Activated naive CD8-positive, alpha-beta T cell treated with anti-CD3 and anti-CD28 coated beads, Interleukin-2, amount 10 ng/mL, durations not matched to agents 7 days and 5 days (primary cell): Measurements from ENCODE around the gene ORC4. TPM values are rescaled to one million over a fixed set of nuclear protein-coding genes. Genes with fewer than 3 reads are reported as not detected.

ENCODE experiments used
- ATAC-seq: fragments of 150-1000 bp; cut with Tn5 transposase; one replicate; pipeline ENCODE4 v1.10.0; 2021; ENCODE audit warnings: low read depth, moderate library complexity
- POLR2A ChIA-PET: fragments of 350-600 bp; sonication (Branson Sonifier 250); formaldehyde crosslinking; loops from one replicate; lab custom pipeline; 2021; ENCODE audit warnings: antibody characterized with exemption; lab: Charles Lee
- DNase-seq: peaks from one replicate; pipeline ENCODE4 v3.0.0; 2021
- H3K27ac Mint-ChIP-seq: one replicate; pipeline ENCODE4 v1.8.0; 2022; ENCODE audit warnings: mild to moderate bottlenecking, mixed read lengths
- H3K27me3 Mint-ChIP-seq: one replicate; pipeline ENCODE4 v1.8.0; 2022; ENCODE audit warnings: mild to moderate bottlenecking, moderate library complexity, mixed read lengths
- H3K36me3 Mint-ChIP-seq: one replicate; pipeline ENCODE4 v1.8.0; 2021; ENCODE audit warnings: mild to moderate bottlenecking, mixed read lengths
- H3K4me1 Mint-ChIP-seq: one replicate; pipeline ENCODE4 v1.8.0; 2021; ENCODE audit warnings: mixed read lengths
- H3K4me3 Mint-ChIP-seq: one replicate; pipeline ENCODE4 v1.8.0; 2022; ENCODE audit warnings: mild to moderate bottlenecking, moderate library complexity, mixed read lengths
- H3K9me3 Mint-ChIP-seq: one replicate; pipeline ENCODE4 v1.8.0; 2021; ENCODE audit warnings: mixed read lengths
- total RNA-seq, 2 experiments: library from RNA; stranded (reverse); gene quantifications; one replicate each; pipeline ENCODE4 v1.2.3, GENCODE V29; 2021

ORC4 gene
- total RNA-seq: 10 to 100 TPM; 40.0 to 42.3 TPM

GRCh38 chr2:148020111-148021058 is at the start of gene ORC4:
TSS of gene ORC4 (minus strand) at chr2:148020737. CDS start at chr2:147975958, 44,779 bp downstream.
- H3K36me3 Mint-ChIP-seq: peaks cover 9% of the 10 kb centered on the region
- no peaks in the 10 kb centered on the region for H3K27me3 Mint-ChIP-seq
- H3K27ac Mint-ChIP-seq: peak within 1 kb of the TSS; percentile 98
- POLR2A ChIA-PET: interaction anchor here (0.6 to 1.7 kb wide), 7 partner anchors 10 to 623 kb away, joined by 3 to 9 read pairs (median 4); no protein-coding TSS in a partner anchor
- H3K9me3 Mint-ChIP-seq: no peaks in the 10 kb centered on the region
- H3K4me1 Mint-ChIP-seq: peaks cover 32% of the 10 kb centered on the region
- peak within 1 kb of the TSS; percentile 99 for H3K4me3 Mint-ChIP-seq
- peak; percentile 84 for DNase-seq
- peak; percentile 88 for ATAC-seq

- Mint-ChIP-seq H3K4me1 (no peaks in the 10 kb centered on the region), H3K27ac (no peak overlapping the region), H3K36me3 (peaks cover 6% of the 10 kb centered on the region), H3K27me3 (no peaks in the 10 kb centered on the region), H3K4me3 (no peak overlapping the region), H3K9me3 (no peaks in the 10 kb centered on the region)
- POLR2A ChIA-PET: no interaction called here
- ATAC-seq (no peak), DNase-seq (no peak)
Measured at GRCh38 chr2:148067801-148068200, 47.3 kb upstream of the ORC4 start.

GRCh38 chr2:148065936-148066335 is 45.4 kb upstream of the ORC4 start:
- no peak for ATAC-seq
- Mint-ChIP-seq H3K4me1 (no peaks in the 10 kb centered on the region), H3K9me3 (no peaks in the 10 kb centered on the region), H3K36me3 (peaks cover 6% of the 10 kb centered on the region), H3K4me3 (no peak overlapping the region), H3K27ac (no peak overlapping the region), H3K27me3 (no peaks in the 10 kb centered on the region)
- DNase-seq: no peak
- POLR2A ChIA-PET: no interaction called here

GRCh38 chr2:148063633-148064032 is 43.1 kb upstream of the ORC4 start:
- no peaks in the 10 kb centered on the region for H3K27me3 Mint-ChIP-seq
- H3K9me3 Mint-ChIP-seq: no peaks in the 10 kb centered on the region
- ATAC-seq (no peak), DNase-seq (no peak)
- no peak overlapping the region for H3K27ac Mint-ChIP-seq
- POLR2A ChIA-PET: no interaction called here
- H3K4me1 Mint-ChIP-seq: no peaks in the 10 kb centered on the region
- no peak overlapping the region for H3K4me3 Mint-ChIP-seq
- peaks cover 9% of the 10 kb centered on the region for H3K36me3 Mint-ChIP-seq

- no peak overlapping the region for H3K4me3 Mint-ChIP-seq
- no peak for ATAC-seq
- peaks cover 1% of the 10 kb centered on the region for H3K4me1 Mint-ChIP-seq
- H3K27ac Mint-ChIP-seq: no peak overlapping the region
- no peak for DNase-seq
- H3K9me3 Mint-ChIP-seq: peaks cover 2% of the 10 kb centered on the region
- POLR2A ChIA-PET: no interaction called here
- peaks cover 9% of the 10 kb centered on the region for H3K36me3 Mint-ChIP-seq
- no peaks in the 10 kb centered on the region for H3K27me3 Mint-ChIP-seq
Measured at GRCh38 chr2:148058641-148059040, 38.1 kb upstream of the ORC4 start.

- POLR2A ChIA-PET: no interaction called here
- Mint-ChIP-seq H3K9me3 (peaks cover 5% of the 10 kb centered on the region), H3K27ac (no peak overlapping the region), H3K27me3 (no peaks in the 10 kb centered on the region), H3K4me1 (peaks cover 25% of the 10 kb centered on the region), H3K4me3 (no peak overlapping the region), H3K36me3 (peaks cover 17% of the 10 kb centered on the region)
- ATAC-seq: no peak
- DNase-seq: no peak
Measured at GRCh38 chr2:148052687-148053086, 32.1 kb upstream of the ORC4 start.

- peaks cover 16% of the 10 kb centered on the region for H3K36me3 Mint-ChIP-seq
- no peak overlapping the region for H3K27ac Mint-ChIP-seq
- DNase-seq (no peak), ATAC-seq (no peak)
- POLR2A ChIA-PET: no interaction called here
- H3K4me3 Mint-ChIP-seq: no peak overlapping the region
- peaks cover 36% of the 10 kb centered on the region for H3K4me1 Mint-ChIP-seq
- no peaks in the 10 kb centered on the region for H3K27me3 Mint-ChIP-seq
- peaks cover 4% of the 10 kb centered on the region for H3K9me3 Mint-ChIP-seq
Measured at GRCh38 chr2:148049284-148049683, 28.7 kb upstream of the ORC4 start.

GRCh38 chr2:148048475-148049221 is 28.1 kb upstream of the ORC4 start:
- ATAC-seq: peak; percentile 33
- H3K36me3 Mint-ChIP-seq: peaks cover 16% of the 10 kb centered on the region
- H3K4me1 Mint-ChIP-seq: peaks cover 36% of the 10 kb centered on the region
- H3K27ac Mint-ChIP-seq: no peak overlapping the region
- DNase-seq: no peak
- no peaks in the 10 kb centered on the region for H3K27me3 Mint-ChIP-seq
- POLR2A ChIA-PET: no interaction called here
- peaks cover 4% of the 10 kb centered on the region for H3K9me3 Mint-ChIP-seq
- no peak overlapping the region for H3K4me3 Mint-ChIP-seq

- H3K36me3 Mint-ChIP-seq: peaks cover 8% of the 10 kb centered on the region
- no peaks in the 10 kb centered on the region for H3K27me3 Mint-ChIP-seq
- peaks cover 36% of the 10 kb centered on the region for H3K4me1 Mint-ChIP-seq
- H3K27ac Mint-ChIP-seq: peak overlapping the region; percentile 17
- peaks cover 1% of the 10 kb centered on the region for H3K9me3 Mint-ChIP-seq
- DNase-seq: no peak
- peak; percentile 56 for ATAC-seq
- no peak overlapping the region for H3K4me3 Mint-ChIP-seq
- POLR2A ChIA-PET: no interaction called here
Measured at GRCh38 chr2:148046802-148047201, 26.3 kb upstream of the ORC4 start.

- Mint-ChIP-seq H3K4me1 (peaks cover 27% of the 10 kb centered on the region), H3K27me3 (no peaks in the 10 kb centered on the region), H3K36me3 (peaks cover 5% of the 10 kb centered on the region), H3K27ac (no peak overlapping the region), H3K9me3 (no peaks in the 10 kb centered on the region), H3K4me3 (no peak overlapping the region)
- DNase-seq (no peak), ATAC-seq (no peak)
- POLR2A ChIA-PET: no interaction called here
Measured at GRCh38 chr2:148044322-148044721, 23.8 kb upstream of the ORC4 start.

GRCh38 chr2:148042219-148042618 is 21.7 kb upstream of the ORC4 start:
- DNase-seq (no peak), ATAC-seq (no peak)
- peaks cover 10% of the 10 kb centered on the region for H3K4me1 Mint-ChIP-seq
- POLR2A ChIA-PET: no interaction called here
- H3K9me3 Mint-ChIP-seq: no peaks in the 10 kb centered on the region
- H3K4me3 Mint-ChIP-seq: no peak overlapping the region
- peaks cover 3% of the 10 kb centered on the region for H3K36me3 Mint-ChIP-seq
- H3K27me3 Mint-ChIP-seq: no peaks in the 10 kb centered on the region
- H3K27ac Mint-ChIP-seq: no peak overlapping the region

- ATAC-seq (no peak), DNase-seq (no peak)
- H3K27ac Mint-ChIP-seq: no peak overlapping the region
- no peaks in the 10 kb centered on the region for H3K9me3 Mint-ChIP-seq
- POLR2A ChIA-PET: no interaction called here
- H3K4me3 Mint-ChIP-seq: no peak overlapping the region
- H3K36me3 Mint-ChIP-seq: peaks cover 3% of the 10 kb centered on the region
- H3K27me3 Mint-ChIP-seq: no peaks in the 10 kb centered on the region
- no peaks in the 10 kb centered on the region for H3K4me1 Mint-ChIP-seq
Measured at GRCh38 chr2:148039783-148040182, 19.2 kb upstream of the ORC4 start.

- POLR2A ChIA-PET: no interaction called here
- Mint-ChIP-seq H3K36me3 (peaks cover 3% of the 10 kb centered on the region), H3K27ac (no peak overlapping the region), H3K4me1 (peaks cover 2% of the 10 kb centered on the region), H3K4me3 (no peak overlapping the region), H3K27me3 (no peaks in the 10 kb centered on the region), H3K9me3 (no peaks in the 10 kb centered on the region)
- no peak for DNase-seq
- ATAC-seq: no peak
Measured at GRCh38 chr2:148032215-148032614, 11.7 kb upstream of the ORC4 start.
